ENCODE results near the gene GRIK5. TPM values are rescaled to one million over a fixed set of nuclear protein-coding genes. Genes with fewer than 3 reads are reported as not detected.

The GRIK5 gene
- polyA plus RNA-seq, 1 donor (not counting 4 experiments of a cell fraction or from before 2014, with no cell fraction given): 0.17 TPM

DNA sequence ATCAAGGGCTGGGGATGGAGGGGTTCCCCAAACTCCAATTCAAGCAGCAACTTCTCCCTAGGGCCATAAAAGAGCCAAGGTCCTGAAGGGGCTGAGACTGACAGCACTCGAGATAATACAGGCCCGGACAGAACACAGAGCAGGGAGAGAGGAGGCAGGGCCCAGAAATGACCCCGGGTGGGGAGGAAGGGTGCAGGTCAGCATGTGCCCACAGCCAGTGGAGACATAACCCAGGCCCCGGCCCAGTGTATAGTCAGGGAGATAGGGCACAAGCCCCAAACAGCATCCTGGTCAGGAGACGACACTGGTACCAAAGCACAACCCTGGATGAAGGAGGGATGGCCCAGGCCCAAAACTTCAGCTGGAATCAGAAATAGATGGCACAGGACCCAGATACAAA is 47.4 kb downstream of the GRIK5 start:
- H3K79me2 ChIP-seq (ENCODE audit: control insufficient read depth, insufficient read depth, low read length): no peaks in the 10 kb centered on the region
- H3K9me3 ChIP-seq (ENCODE audit: control insufficient read depth, low read depth, low read length): no peaks in the 10 kb centered on the region
- no peaks in the 10 kb centered on the region for H3K4me1 ChIP-seq (ENCODE audit: control insufficient read depth, extremely low read depth, insufficient read depth, low read length)
- no peak for DNase-seq (ENCODE audit: low read depth, low spot score)
- no peaks in the 10 kb centered on the region for H4K20me1 ChIP-seq (ENCODE audit: control insufficient read depth, extremely low read depth, insufficient read depth, low read length)
- no peak for FAIRE-seq
- no peak overlapping the region for H3K4me2 ChIP-seq (ENCODE audit: control insufficient read depth, extremely low read depth, insufficient read depth, low read depth, low read length)
- no peak overlapping the region for H3K9ac ChIP-seq (ENCODE audit: control insufficient read depth, extremely low read depth, insufficient read depth, low read length)
- TF ChIP-seq EZH2 (IDR thresholded peaks at IDR 0.05; ENCODE audit: low read length): no peak
- TF ChIP-seq, protein P1, sequence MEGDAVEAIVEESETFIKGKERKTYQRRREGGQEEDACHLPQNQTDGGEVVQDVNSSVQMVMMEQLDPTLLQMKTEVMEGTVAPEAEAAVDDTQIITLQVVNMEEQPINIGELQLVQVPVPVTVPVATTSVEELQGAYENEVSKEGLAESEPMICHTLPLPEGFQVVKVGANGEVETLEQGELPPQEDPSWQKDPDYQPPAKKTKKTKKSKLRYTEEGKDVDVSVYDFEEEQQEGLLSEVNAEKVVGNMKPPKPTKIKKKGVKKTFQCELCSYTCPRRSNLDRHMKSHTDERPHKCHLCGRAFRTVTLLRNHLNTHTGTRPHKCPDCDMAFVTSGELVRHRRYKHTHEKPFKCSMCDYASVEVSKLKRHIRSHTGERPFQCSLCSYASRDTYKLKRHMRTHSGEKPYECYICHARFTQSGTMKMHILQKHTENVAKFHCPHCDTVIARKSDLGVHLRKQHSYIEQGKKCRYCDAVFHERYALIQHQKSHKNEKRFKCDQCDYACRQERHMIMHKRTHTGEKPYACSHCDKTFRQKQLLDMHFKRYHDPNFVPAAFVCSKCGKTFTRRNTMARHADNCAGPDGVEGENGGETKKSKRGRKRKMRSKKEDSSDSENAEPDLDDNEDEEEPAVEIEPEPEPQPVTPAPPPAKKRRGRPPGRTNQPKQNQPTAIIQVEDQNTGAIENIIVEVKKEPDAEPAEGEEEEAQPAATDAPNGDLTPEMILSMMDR (optimal IDR thresholded peaks at IDR 0.05 in 1 of 3, IDR thresholded peaks at IDR 0.05 in 1 of 3, conservative IDR thresholded peaks at IDR 0.05 in 1 of 3; ENCODE audit: extremely low read depth in 1 of 3, insufficient read depth in 2 of 3, low read length in 3 of 3): no peak
- H3K9me1 ChIP-seq (ENCODE audit: control insufficient read depth, extremely low read depth, insufficient read depth, low read length): no peaks in the 10 kb centered on the region
- H2AFZ ChIP-seq (ENCODE audit: control insufficient read depth, low read length): no peak overlapping the region
- dilution Hi-C loops (cut with MboI; ENCODE audit: extremely low pct_ligation_motif_present, low sequenced_read_pairs): no loop called here
- no peak overlapping the region for H3K4me3 ChIP-seq (ENCODE audit: control insufficient read depth in 2 of 3, extremely low read depth in 1 of 3, insufficient read depth in 2 of 3, low read depth in 1 of 3, low read length in 3 of 3)
- no peaks in the 10 kb centered on the region for H3K36me3 ChIP-seq (ENCODE audit: control insufficient read depth in 2 of 2, extremely low read depth in 1 of 2, insufficient read depth in 2 of 2, low read length in 2 of 2)
- no peak overlapping the region for H3K27ac ChIP-seq (ENCODE audit: control insufficient read depth, insufficient read depth, low read length)
- peaks cover 4% of the 10 kb centered on the region for H3K27me3 ChIP-seq (ENCODE audit: control insufficient read depth, extremely low read depth, insufficient read depth, low read length)

- H3K79me2 ChIP-seq (ENCODE audit: control insufficient read depth, insufficient read depth, low read length): no peaks in the 10 kb centered on the region
- H3K9ac ChIP-seq (ENCODE audit: control insufficient read depth, extremely low read depth, insufficient read depth, low read length): no peak overlapping the region
Observed at GRCh38 chr19:42021185-42021584, 48.8 kb downstream of the GRIK5 start.

More at GRCh38 chr19:42021185-42021584, 48.8 kb downstream of the GRIK5 start:
- no peak for TF ChIP-seq EZH2 (IDR thresholded peaks at IDR 0.05; ENCODE audit: low read length)
- TF ChIP-seq, protein P1 (optimal IDR thresholded peaks at IDR 0.05 in 1 of 3, IDR thresholded peaks at IDR 0.05 in 1 of 3, conservative IDR thresholded peaks at IDR 0.05 in 1 of 3; ENCODE audit: extremely low read depth in 1 of 3, insufficient read depth in 2 of 3, low read length in 3 of 3): no peak
- Histone ChIP-seq H3K27me3 (ENCODE audit: control insufficient read depth, extremely low read depth, insufficient read depth, low read length) (peaks cover 4% of the 10 kb centered on the region), H3K4me2 (ENCODE audit: control insufficient read depth, extremely low read depth, insufficient read depth, low read depth, low read length) (no peak overlapping the region), H3K9me3 (ENCODE audit: control insufficient read depth, low read depth, low read length) (no peaks in the 10 kb centered on the region), H3K36me3 (ENCODE audit: control insufficient read depth in 2 of 2, extremely low read depth in 1 of 2, insufficient read depth in 2 of 2, low read length in 2 of 2) (no peaks in the 10 kb centered on the region), H4K20me1 (ENCODE audit: control insufficient read depth, extremely low read depth, insufficient read depth, low read length) (no peaks in the 10 kb centered on the region), H2AFZ (ENCODE audit: control insufficient read depth, low read length) (no peak overlapping the region), H3K9me1 (ENCODE audit: control insufficient read depth, extremely low read depth, insufficient read depth, low read length) (no peaks in the 10 kb centered on the region), H3K27ac (ENCODE audit: control insufficient read depth, insufficient read depth, low read length) (no peak overlapping the region), H3K4me1 (ENCODE audit: control insufficient read depth, extremely low read depth, insufficient read depth, low read length) (no peaks in the 10 kb centered on the region), H3K4me3 (ENCODE audit: control insufficient read depth in 2 of 3, extremely low read depth in 1 of 3, insufficient read depth in 2 of 3, low read depth in 1 of 3, low read length in 3 of 3) (no peak overlapping the region)
- dilution Hi-C loops (cut with MboI; ENCODE audit: extremely low pct_ligation_motif_present, low sequenced_read_pairs): no loop called here
- DNase-seq (ENCODE audit: low read depth, low spot score) (no peak), FAIRE-seq (no peak)
